T-helper 2 cell treated with Interferon-gamma antibody and Interleukin-4, amounts not matched to agents 5 μg/mL and 100 μg/mL, for 36 hours (primary cell): ENCODE results near the gene ZCCHC7.

Experiments
- DNase-seq: peaks from one replicate; pipeline ENCODE4 v3.0.0; 2021; ENCODE audit warnings: low spot score
- H3K27ac Mint-ChIP-seq: one replicate; pipeline ENCODE4 v1.8.0; 2021; ENCODE audit warnings: mild to moderate bottlenecking, mixed read lengths
- H3K27me3 Mint-ChIP-seq: one replicate; pipeline ENCODE4 v1.8.0; 2021; ENCODE audit warnings: low read depth, mixed read lengths
- H3K36me3 Mint-ChIP-seq: one replicate; pipeline ENCODE4 v1.8.0; 2021; ENCODE audit warnings: low read depth, mixed read lengths
- H3K4me1 Mint-ChIP-seq: one replicate; pipeline ENCODE4 v1.8.0; 2021; ENCODE audit warnings: low read depth, mixed read lengths
- H3K4me3 Mint-ChIP-seq: one replicate; pipeline ENCODE4 v1.8.0; 2022; ENCODE audit warnings: mild to moderate bottlenecking, moderate library complexity, mixed read lengths
- H3K9me3 Mint-ChIP-seq: one replicate; pipeline ENCODE4 v1.8.0; 2021; ENCODE audit warnings: mixed read lengths

The ZCCHC7 gene

DNA sequence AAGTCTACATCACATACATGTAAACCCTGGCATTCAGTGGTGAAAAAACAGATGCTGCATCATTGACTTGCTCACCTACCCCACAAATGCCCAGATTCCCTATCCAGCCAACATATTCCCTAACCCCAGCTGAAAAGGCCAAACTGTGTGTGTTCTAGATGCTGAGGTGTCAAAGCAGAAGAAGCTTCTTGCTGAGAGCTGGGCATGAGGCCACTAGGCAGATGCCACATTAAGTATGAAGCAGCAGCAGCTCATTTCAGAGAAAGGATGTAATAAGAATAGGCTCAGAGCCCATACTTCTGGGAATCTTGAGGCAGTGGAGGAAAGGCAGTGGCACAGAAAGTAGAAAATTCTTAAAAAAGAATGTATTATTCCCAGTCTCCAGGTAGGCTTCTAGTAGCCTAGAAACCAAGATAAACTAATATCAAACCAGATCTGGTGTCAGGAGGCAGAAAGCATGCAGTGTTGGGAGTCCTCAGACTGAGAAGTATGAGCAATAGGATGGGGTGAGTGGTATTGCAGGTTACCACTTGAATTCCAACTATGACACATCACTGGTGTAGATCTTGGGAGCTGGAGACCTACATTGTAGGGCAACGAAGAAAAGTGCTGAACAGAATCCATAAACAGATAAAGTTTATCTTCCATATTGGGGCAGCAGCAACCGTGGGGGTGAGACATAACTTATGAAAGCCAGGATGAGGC, 230.3 kb downstream of the ZCCHC7 start:
- H3K27ac Mint-ChIP-seq: no peak overlapping the region
- peaks cover 20% of the 10 kb centered on the region for H3K36me3 Mint-ChIP-seq
- DNase-seq: no peak
- no peaks in the 10 kb centered on the region for H3K9me3 Mint-ChIP-seq
- H3K4me3 Mint-ChIP-seq: no peak overlapping the region
- no peaks in the 10 kb centered on the region for H3K4me1 Mint-ChIP-seq
- H3K27me3 Mint-ChIP-seq: no peaks in the 10 kb centered on the region

DNA sequence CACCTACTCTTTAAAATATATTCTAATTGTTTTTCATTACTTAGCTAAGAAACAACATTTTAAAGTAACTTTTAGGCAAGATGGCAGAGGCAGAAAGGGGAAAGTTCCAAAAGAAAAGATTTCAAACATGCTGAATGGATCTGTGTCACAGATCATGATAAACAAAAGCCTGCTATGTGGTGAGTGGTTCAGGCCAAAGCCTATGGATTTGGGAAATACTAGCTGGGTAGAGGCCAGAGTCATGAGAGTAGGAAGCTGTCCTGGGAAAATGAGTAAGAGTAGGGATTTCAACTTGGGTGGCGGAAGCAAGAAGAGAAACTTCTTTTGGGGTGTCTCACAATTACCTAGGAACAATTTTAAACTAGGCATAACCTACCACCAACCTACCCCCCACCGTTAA, 233.4 kb downstream of the ZCCHC7 start:
- Mint-ChIP-seq H3K4me3 (no peak overlapping the region), H3K27me3 (no peaks in the 10 kb centered on the region), H3K27ac (no peak overlapping the region), H3K4me1 (no peaks in the 10 kb centered on the region), H3K9me3 (no peaks in the 10 kb centered on the region), H3K36me3 (peaks cover 24% of the 10 kb centered on the region)
- DNase-seq: no peak

DNA sequence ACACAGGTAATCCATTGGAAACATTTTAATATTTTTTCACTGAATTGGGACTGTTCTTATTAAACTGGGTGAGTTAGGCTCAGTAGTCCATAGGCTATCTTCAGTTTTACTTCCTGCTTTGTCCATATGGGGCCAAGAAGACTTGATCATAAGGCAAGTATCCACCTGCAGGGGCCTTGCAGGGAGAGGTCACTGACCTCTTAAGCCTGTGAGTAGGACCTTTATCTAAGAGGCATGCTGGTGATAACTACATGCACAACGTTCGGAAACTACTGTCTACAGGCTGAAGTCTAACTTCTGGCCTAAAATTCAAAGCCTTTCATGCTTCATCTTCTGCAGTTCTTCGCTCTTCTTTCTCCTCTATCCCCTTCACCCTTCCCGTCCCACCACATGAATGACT, 242.1 kb downstream of the ZCCHC7 start:
- H3K4me3 Mint-ChIP-seq: no peak overlapping the region
- H3K36me3 Mint-ChIP-seq: no peaks in the 10 kb centered on the region
- H3K27me3 Mint-ChIP-seq: no peaks in the 10 kb centered on the region
- H3K4me1 Mint-ChIP-seq: no peaks in the 10 kb centered on the region
- no peak overlapping the region for H3K27ac Mint-ChIP-seq
- H3K9me3 Mint-ChIP-seq: no peaks in the 10 kb centered on the region
- DNase-seq: no peak

DNA sequence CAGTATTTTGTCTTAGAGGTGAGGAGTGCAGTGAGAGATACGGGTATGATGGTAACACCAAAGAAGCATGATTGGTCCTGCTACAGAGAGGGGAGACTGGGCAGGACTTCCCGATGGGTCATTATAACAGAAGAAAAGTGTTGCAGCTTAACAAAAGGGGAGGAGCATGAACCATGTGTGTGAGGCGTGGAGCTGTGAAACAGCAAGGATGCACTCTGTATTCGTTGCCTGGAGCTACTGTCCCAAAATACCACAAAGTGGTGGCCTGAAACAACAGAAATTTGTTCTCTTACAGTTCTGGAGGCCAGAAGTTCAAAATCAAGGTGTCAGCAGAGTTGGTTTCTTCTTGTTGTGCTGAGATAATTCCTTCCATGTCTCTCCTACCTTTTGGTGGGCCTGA, 242.8 kb downstream of the ZCCHC7 start:
- no peaks in the 10 kb centered on the region for H3K4me1 Mint-ChIP-seq
- H3K4me3 Mint-ChIP-seq: no peak overlapping the region
- H3K9me3 Mint-ChIP-seq: no peaks in the 10 kb centered on the region
- no peaks in the 10 kb centered on the region for H3K27me3 Mint-ChIP-seq
- no peak overlapping the region for H3K27ac Mint-ChIP-seq
- no peak for DNase-seq
- no peaks in the 10 kb centered on the region for H3K36me3 Mint-ChIP-seq

DNA sequence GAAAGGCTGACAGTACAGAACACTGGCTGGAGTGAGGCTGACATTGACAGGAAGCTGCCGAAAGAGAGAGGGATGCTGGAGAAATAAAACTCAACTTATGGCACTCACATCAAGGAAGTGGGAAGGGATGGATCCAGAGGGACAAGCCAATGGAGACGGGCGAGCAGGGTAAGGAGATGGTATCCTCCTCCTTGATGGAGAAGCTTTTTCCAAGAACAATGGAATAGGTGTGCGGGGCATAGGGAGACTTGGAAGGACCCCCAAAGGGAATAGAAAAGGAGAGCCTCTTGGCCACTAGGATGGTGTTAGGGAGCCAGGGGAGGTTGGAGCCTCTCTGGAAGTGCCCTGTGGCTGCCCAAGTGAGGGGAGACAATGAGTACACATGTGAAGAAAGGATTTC, 243.8 kb downstream of the ZCCHC7 start:
- no peak for DNase-seq
- H3K9me3 Mint-ChIP-seq: no peaks in the 10 kb centered on the region
- no peaks in the 10 kb centered on the region for H3K4me1 Mint-ChIP-seq
- no peaks in the 10 kb centered on the region for H3K27me3 Mint-ChIP-seq
- no peak overlapping the region for H3K4me3 Mint-ChIP-seq
- no peak overlapping the region for H3K27ac Mint-ChIP-seq
- no peaks in the 10 kb centered on the region for H3K36me3 Mint-ChIP-seq

DNA sequence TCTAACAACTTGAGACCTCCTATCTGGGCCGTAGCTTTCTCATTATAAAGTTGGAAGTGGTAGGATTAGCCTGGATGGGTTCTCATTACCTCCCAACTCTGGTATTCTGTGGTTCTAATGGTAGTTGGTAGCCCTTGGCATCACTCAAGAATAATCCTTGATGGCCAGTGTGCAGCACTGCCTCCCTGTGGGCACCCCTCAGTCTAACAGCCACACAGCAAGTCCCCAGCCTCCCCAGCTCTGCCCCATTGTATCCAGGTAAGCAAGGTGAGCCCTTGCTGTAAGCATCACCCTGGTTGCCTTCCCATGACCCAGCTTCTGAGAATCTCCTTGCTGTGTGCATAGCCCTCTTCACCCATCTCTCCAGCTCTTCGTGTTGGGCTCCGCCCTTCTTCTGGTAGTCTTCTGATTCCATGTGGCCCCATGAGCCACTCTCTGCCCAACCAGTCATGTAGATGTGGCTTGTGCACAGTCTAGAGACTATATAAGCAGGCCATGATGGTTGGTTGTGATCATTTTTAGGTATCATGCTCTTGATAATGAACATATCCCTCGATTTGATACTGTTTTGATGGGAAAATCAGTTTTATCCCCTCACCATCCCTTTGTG, 244.5 kb downstream of the ZCCHC7 start:
- H3K9me3 Mint-ChIP-seq: no peaks in the 10 kb centered on the region
- H3K27me3 Mint-ChIP-seq: no peaks in the 10 kb centered on the region
- no peaks in the 10 kb centered on the region for H3K36me3 Mint-ChIP-seq
- H3K27ac Mint-ChIP-seq: no peak overlapping the region
- DNase-seq: no peak
- no peak overlapping the region for H3K4me3 Mint-ChIP-seq
- no peaks in the 10 kb centered on the region for H3K4me1 Mint-ChIP-seq

DNA sequence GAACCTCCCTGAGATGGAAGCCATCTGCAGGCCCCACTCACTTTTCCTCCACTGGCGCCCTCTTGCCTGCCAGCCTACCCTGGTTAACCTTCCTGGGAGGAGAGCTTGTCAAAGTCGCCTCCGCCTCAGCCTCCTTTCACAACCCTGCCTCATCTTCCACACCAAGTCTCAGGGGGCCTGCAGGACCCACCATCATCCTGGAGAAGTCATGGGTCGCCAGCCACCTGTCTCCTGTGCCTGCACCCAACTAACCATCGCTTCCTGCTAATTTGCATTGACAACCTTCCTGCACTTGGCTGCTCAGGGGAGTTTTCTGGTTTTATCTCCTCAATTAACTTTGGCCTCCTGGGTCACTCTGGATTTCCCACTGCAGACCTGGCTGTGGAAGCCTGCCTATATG, 249.3 kb downstream of the ZCCHC7 start:
- H3K27ac Mint-ChIP-seq: no peak overlapping the region
- no peaks in the 10 kb centered on the region for H3K4me1 Mint-ChIP-seq
- H3K9me3 Mint-ChIP-seq: no peaks in the 10 kb centered on the region
- H3K36me3 Mint-ChIP-seq: no peaks in the 10 kb centered on the region
- no peak for DNase-seq
- H3K27me3 Mint-ChIP-seq: peaks cover 3% of the 10 kb centered on the region
- no peak overlapping the region for H3K4me3 Mint-ChIP-seq

DNA sequence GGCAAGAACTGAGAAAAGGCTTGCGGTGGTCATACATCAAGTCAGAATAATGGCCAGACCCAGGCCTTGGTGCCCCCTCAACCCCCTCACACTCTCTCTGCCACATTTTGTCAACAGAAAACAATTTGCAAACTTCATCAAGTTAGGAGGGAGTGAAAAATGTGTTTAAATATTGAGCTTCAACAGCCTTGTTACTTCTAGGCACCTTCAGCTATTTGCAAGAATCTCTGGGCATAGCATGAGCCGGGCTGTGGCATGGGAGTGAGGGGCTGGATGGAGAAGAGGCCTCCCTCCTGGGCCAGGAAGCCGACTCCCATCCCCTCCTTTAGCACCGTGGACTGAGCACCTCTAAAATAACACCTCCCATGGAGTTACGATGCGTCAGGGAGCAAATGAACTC, 249.9 kb downstream of the ZCCHC7 start:
- no peaks in the 10 kb centered on the region for H3K36me3 Mint-ChIP-seq
- no peak for DNase-seq
- H3K27me3 Mint-ChIP-seq: peaks cover 7% of the 10 kb centered on the region
- H3K9me3 Mint-ChIP-seq: no peaks in the 10 kb centered on the region
- H3K4me3 Mint-ChIP-seq: no peak overlapping the region
- H3K4me1 Mint-ChIP-seq: peaks cover 2% of the 10 kb centered on the region
- H3K27ac Mint-ChIP-seq: no peak overlapping the region

DNA sequence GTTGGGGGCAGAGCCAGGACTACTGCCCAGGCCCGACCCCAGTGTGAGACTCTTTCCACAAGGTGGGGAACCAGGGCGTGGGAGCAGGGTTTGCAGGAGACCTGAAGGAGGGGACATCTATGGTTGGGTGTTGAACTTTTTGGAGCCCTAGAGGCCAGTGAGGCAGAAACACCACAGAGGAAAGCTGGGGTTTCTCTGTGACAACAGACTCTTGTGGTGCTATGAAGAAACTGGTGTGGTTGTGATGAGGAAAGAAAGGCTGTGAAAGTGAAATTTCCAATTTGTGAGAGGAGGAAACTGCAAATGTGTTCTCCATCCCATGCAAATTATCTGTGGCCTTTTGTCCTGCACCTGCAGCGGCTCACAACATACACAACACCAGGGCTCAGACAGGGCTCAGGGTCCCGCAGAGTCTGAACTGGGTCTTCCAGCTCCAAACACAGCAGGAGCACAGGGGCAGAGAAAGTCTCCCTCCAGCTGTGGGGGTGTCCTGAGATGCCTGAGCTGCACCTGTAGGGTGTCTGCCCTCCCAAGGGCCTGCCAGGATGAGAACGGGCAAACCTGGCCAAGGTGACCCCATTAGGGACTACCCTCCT, 250.7 kb downstream of the ZCCHC7 start:
- Mint-ChIP-seq H3K4me3 (no peak overlapping the region), H3K9me3 (no peaks in the 10 kb centered on the region), H3K36me3 (no peaks in the 10 kb centered on the region), H3K4me1 (peaks cover 2% of the 10 kb centered on the region), H3K27me3 (peaks cover 7% of the 10 kb centered on the region), H3K27ac (no peak overlapping the region)
- no peak for DNase-seq

DNA sequence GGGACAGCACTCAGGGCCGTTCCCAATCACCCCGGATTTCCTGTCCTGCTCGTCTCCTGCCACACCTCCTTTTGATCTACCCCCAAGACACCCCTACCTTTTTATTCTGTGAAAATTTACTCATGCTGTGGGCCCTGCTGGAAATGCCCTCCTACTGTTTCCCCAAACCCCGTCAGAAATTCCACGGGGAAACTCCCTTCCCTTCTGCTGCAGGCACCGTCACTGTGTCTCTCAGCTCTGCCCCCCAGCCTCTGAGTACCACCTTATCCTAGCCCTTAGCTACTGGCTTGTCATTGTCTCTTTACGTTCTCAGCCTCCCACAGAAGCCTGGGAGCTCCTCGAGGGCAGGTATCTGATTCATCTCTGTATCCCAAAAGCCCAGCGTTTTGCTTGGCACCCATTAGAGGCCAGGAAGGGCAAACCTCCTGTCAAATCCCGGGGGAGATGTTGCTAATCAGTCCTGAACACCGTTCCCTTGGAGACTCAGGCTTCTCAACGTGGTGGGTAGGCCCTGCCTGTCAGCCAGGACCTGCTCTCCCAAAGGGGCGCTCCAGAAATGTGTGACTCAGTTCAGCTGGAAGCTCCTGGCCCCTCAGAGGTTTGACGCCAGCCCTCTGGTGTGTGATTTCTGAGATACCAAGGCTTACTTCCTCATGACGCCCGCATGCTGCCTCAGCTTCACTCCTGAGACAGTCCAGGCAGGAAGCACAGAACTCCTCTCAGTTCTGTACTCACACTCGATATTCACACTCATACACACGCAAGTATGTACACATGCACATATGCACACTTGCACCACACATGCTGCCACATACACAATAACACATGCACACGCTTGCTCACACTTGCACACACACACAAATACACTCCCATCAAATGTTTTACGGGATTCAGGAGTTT, 251.4 kb downstream of the ZCCHC7 start:
- Mint-ChIP-seq H3K4me3 (no peak overlapping the region), H3K4me1 (peaks cover 2% of the 10 kb centered on the region), H3K27me3 (peaks cover 7% of the 10 kb centered on the region), H3K27ac (no peak overlapping the region), H3K36me3 (no peaks in the 10 kb centered on the region), H3K9me3 (no peaks in the 10 kb centered on the region)
- no peak for DNase-seq

DNA sequence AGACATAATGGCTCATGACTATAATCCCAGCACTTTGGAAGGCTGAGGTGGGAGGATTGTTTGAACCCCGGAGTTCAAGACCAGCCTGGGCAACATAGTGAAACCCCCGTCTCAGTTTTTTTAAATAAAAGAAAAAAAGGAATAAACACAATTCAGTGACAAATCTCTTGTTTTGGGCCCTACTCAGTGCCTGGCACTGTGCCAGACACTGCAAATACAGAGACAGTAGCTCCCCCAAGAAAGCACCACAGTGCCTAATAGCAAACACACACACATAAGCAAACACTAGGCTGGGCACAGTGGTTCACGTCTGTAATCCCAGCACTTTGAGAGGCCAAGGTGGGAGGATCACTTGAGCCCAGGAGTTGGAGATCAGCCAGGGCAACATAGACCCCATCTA, 252.5 kb downstream of the ZCCHC7 start:
- no peak for DNase-seq
- Mint-ChIP-seq H3K4me1 (peaks cover 2% of the 10 kb centered on the region), H3K9me3 (no peaks in the 10 kb centered on the region), H3K27ac (no peak overlapping the region), H3K27me3 (peaks cover 7% of the 10 kb centered on the region), H3K36me3 (no peaks in the 10 kb centered on the region), H3K4me3 (no peak overlapping the region)

DNA sequence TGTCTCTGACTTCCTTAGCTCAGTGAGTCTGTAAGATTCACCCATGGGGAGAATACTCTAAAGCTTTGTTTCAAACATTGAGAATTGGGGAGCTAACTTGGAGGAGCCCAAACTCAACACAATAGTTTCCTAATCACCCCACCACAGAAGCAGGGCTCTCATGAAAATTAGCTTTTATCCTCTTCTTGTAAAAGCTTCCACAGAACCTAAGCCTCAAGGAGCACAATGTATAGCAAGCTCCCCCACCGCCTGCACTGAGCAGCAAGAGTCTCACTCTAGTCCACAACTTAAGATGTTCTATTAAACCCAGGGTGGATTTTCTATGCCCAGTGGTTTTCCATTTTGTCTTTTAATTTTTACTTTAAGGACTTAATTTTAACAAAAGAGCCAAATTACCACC, 253.2 kb downstream of the ZCCHC7 start:
- no peaks in the 10 kb centered on the region for H3K36me3 Mint-ChIP-seq
- H3K4me1 Mint-ChIP-seq: peaks cover 2% of the 10 kb centered on the region
- H3K9me3 Mint-ChIP-seq: no peaks in the 10 kb centered on the region
- DNase-seq: no peak
- H3K4me3 Mint-ChIP-seq: no peak overlapping the region
- no peak overlapping the region for H3K27ac Mint-ChIP-seq
- H3K27me3 Mint-ChIP-seq: peaks cover 7% of the 10 kb centered on the region

DNA sequence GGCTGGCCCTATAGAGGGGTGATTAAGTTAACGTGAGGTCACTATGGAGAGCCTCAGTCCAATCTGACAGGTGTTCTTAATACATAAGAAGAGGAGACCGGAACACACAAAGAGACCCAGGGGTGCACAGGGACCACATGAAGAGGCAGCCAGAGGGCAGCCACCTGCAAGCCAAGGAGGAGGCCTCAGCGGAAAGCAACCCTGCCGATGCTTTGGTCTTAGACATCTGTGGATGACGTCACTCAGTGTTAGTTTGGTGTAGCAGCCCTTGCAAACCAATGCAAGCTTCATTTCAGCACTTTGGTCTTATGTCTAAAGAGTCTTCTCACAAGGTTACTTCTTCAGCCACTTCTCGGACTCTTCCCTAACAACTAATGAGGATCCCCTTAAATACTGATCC, 254.5 kb downstream of the ZCCHC7 start:
- H3K27ac Mint-ChIP-seq: no peak overlapping the region
- H3K27me3 Mint-ChIP-seq: peaks cover 11% of the 10 kb centered on the region
- H3K4me1 Mint-ChIP-seq: peaks cover 2% of the 10 kb centered on the region
- no peaks in the 10 kb centered on the region for H3K9me3 Mint-ChIP-seq
- H3K4me3 Mint-ChIP-seq: no peak overlapping the region
- H3K36me3 Mint-ChIP-seq: no peaks in the 10 kb centered on the region
- DNase-seq: no peak
